NB4 (cell line): ENCODE results near the gene FAM241B.

Source experiments
- DNase-seq: peaks from one replicate; pipeline ENCODE4 v3.0.0; 2010; ENCODE audit warnings: low read depth
- H3K4me3 ChIP-seq: one replicate; pipeline ENCODE4 v1.5.1; 2011; ENCODE audit warnings: mild to moderate bottlenecking, low read depth, low read length, moderate library complexity
- MYC ChIP-seq: IDR thresholded peaks from 2 replicates; pipeline ENCODE4 v1.6.1; 2011; ENCODE audit warnings: low read depth, low read length
- POLR2A ChIP-seq: IDR thresholded peaks from 2 replicates; pipeline ENCODE4 v1.6.1; 2011; ENCODE audit warnings: mild to moderate bottlenecking; ENCODE audit not compliant: insufficient read length; ENCODE audit errors: extremely low read depth
- TF ChIP-seq, protein P1 (sequence below): IDR thresholded peaks from 2 replicates; pipeline ENCODE4 v1.6.1; 2011; ENCODE audit warnings: low read depth, low read length
- TF ChIP-seq, protein P2 (sequence below): IDR thresholded peaks from one replicate; pipeline ENCODE4 v1.5.1; 2012; ENCODE audit warnings: low read depth, low read length

FAM241B gene

GRCh38 chr10:69659241-69660038, 29.4 kb downstream of the FAM241B start:
- TF ChIP-seq, protein P1, sequence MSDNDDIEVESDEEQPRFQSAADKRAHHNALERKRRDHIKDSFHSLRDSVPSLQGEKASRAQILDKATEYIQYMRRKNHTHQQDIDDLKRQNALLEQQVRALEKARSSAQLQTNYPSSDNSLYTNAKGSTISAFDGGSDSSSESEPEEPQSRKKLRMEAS, result no peak
- TF ChIP-seq, protein P2, sequence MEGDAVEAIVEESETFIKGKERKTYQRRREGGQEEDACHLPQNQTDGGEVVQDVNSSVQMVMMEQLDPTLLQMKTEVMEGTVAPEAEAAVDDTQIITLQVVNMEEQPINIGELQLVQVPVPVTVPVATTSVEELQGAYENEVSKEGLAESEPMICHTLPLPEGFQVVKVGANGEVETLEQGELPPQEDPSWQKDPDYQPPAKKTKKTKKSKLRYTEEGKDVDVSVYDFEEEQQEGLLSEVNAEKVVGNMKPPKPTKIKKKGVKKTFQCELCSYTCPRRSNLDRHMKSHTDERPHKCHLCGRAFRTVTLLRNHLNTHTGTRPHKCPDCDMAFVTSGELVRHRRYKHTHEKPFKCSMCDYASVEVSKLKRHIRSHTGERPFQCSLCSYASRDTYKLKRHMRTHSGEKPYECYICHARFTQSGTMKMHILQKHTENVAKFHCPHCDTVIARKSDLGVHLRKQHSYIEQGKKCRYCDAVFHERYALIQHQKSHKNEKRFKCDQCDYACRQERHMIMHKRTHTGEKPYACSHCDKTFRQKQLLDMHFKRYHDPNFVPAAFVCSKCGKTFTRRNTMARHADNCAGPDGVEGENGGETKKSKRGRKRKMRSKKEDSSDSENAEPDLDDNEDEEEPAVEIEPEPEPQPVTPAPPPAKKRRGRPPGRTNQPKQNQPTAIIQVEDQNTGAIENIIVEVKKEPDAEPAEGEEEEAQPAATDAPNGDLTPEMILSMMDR, result no peak
- TF ChIP-seq POLR2A (no peak), MYC (no peak)
- H3K4me3 ChIP-seq, result no peak overlapping the region
- no peak for DNase-seq

- DNase-seq, result no peak
- no peak overlapping the region for H3K4me3 ChIP-seq
- TF ChIP-seq, protein P1, result no peak
- no peak for TF ChIP-seq POLR2A
- no peak for TF ChIP-seq MYC
- TF ChIP-seq, protein P2, result no peak
Observed at GRCh38 chr10:69660296-69660695, 30.2 kb downstream of the FAM241B start.

GRCh38 chr10:69661414-69662172, 31.5 kb downstream of the FAM241B start:
- no peak for DNase-seq
- no peak overlapping the region for H3K4me3 ChIP-seq
- TF ChIP-seq, protein P1, result no peak
- TF ChIP-seq POLR2A (no peak), MYC (no peak)
- TF ChIP-seq, protein P2, result no peak

- TF ChIP-seq, protein P2, result no peak
- TF ChIP-seq, protein P1, result no peak
- TF ChIP-seq MYC (no peak), POLR2A (no peak)
- no peak overlapping the region for H3K4me3 ChIP-seq
- DNase-seq, result no peak
Observed at GRCh38 chr10:69662173-69662877, 32.3 kb downstream of the FAM241B start.

- TF ChIP-seq MYC (no peak), POLR2A (no peak)
- TF ChIP-seq, protein P1, result no peak
- TF ChIP-seq, protein P2, result no peak
- H3K4me3 ChIP-seq, result no peak overlapping the region
- DNase-seq, result no peak
Observed at GRCh38 chr10:69662901-69663300, 32.9 kb downstream of the FAM241B start.
